Smooth muscle cell (in vitro differentiated cells): ENCODE data around the gene SIM1. TPM values are rescaled to one million over a fixed set of nuclear protein-coding genes. Genes with fewer than 3 reads are reported as not detected.

ENCODE experiments used
- DNase-seq: peaks from one replicate; lab custom pipeline; 2025; ENCODE audit not compliant: unreplicated experiment; lab: John Stamatoyannopoulos, UW
- H2AFZ ChIP-seq: fragments of 200-600 bp; sonication (generic); 2 replicates; pipeline ENCODE4 v1.6.0; 2016; ENCODE audit warnings: antibody characterized with exemption, low read depth, mild to moderate bottlenecking
- H3F3A ChIP-seq: fragments of 200-600 bp; sonication (generic); 2 replicates; pipeline ENCODE4 v1.6.0; 2017; ENCODE audit warnings: antibody characterized with exemption, low read depth
- H3K27ac ChIP-seq: fragments of 200-600 bp; sonication (generic); 2 replicates; pipeline ENCODE4 v1.5.1; 2016; ENCODE audit warnings: low read depth, mild to moderate bottlenecking
- H3K27me3 ChIP-seq: fragments of 200-600 bp; sonication (generic); 2 replicates; pipeline ENCODE4 v1.6.1; 2016; ENCODE audit warnings: low read depth, mild to moderate bottlenecking
- H3K36me3 ChIP-seq: fragments of 200-600 bp; sonication (generic); 2 replicates; pipeline ENCODE4 v1.5.1; 2016; ENCODE audit warnings: low read depth
- H3K4me1 ChIP-seq: fragments of 200-600 bp; sonication (generic); 2 replicates; pipeline ENCODE4 v1.5.1; 2016; ENCODE audit warnings: low read depth
- H3K4me2 ChIP-seq: fragments of 200-600 bp; sonication (generic); 2 replicates; pipeline ENCODE4 v1.6.0; 2016; ENCODE audit warnings: mild to moderate bottlenecking
- H3K4me3 ChIP-seq: fragments of 200-600 bp; sonication (generic); 2 replicates; pipeline ENCODE4 v1.5.1; 2016; ENCODE audit warnings: mild to moderate bottlenecking
- H3K79me2 ChIP-seq: fragments of 200-600 bp; sonication (generic); 2 replicates; pipeline ENCODE4 v1.6.0; 2016; ENCODE audit warnings: low read depth, mild to moderate bottlenecking
- H3K9ac ChIP-seq: fragments of 200-600 bp; sonication (generic); 2 replicates; pipeline ENCODE4 v1.6.0; 2016; ENCODE audit warnings: low read depth
- H3K9me3 ChIP-seq: fragments of 200-600 bp; sonication (generic); replicated peaks from 2 replicates; pipeline ENCODE4 v1.5.1; 2016; ENCODE audit warnings: low read depth
- H4K20me1 ChIP-seq: fragments of 200-600 bp; sonication (generic); 2 replicates; pipeline ENCODE4 v1.6.0; 2016; ENCODE audit warnings: low read depth
- WGBS: methylation state at CpG from one replicate; pipeline ENCODE4 v1.1.7; 2016; ENCODE audit warnings: low lambda C conversion rate; 5-methylcytosine and 5-hydroxymethylcytosine counted together
- polyA plus RNA-seq: library from polyadenylated mRNA; unstranded; fragments of >200 nt; fragmentation: Nextera tagmentation; extraction: Ambion mirVana; gene quantifications from 2 replicates; pipeline ENCODE4 v1.2.1, GENCODE V29; 2016
- total RNA-seq: library from RNA; depleted of rRNA; stranded (reverse); fragments of >200 nt; gene quantifications from 2 replicates; pipeline ENCODE4 v1.2.3, GENCODE V29; 2014
- TF ChIP-seq, protein P1 (sequence below): fragments of 200-600 bp; sonication (generic); IDR thresholded peaks from 2 replicates; pipeline ENCODE4 v1.5.1; 2017; ENCODE audit warnings: borderline replicate concordance, mild to moderate bottlenecking, antibody characterized with exemption; ENCODE audit not compliant: insufficient read depth, poor library complexity, severe bottlenecking

SIM1 gene
- total and polyA plus RNA-seq, 2 experiments from 2014 or later = not detected

DNA sequence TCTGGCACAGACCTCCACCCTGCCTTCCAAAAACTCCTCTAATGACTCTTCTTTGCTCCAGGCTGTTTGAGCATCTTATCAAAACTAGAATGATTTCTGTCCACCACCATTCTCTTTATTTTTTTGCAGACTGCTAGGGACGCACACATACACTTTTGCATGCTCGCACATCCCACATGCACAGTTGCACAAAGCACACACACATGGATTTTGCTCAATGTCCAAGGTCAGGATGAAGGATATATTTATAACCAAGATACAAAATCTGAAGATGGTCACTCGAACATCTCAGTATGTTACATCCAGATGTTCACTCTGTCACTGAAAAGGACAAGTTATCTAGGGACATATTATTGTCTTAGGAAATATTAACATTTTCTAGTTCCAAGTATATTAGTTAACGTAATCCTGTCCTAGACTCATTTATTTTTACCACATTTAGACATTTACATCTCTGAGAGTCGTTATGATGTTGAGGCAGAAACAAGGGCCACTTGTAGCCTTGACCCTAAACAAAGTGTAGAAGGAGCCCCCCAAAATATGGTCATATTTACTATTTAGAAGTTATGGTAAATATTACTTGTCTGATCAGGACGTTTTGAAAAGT lies 3.4 kb upstream of the SIM1 start:
- Histone ChIP-seq H3F3A (no peaks in the 10 kb centered on the region), H3K9me3 (no peaks in the 10 kb centered on the region), H3K9ac (no peak overlapping the region), H3K4me2 (no peak overlapping the region), H3K27ac (no peak overlapping the region), H3K27me3 (peaks cover 100% of the 10 kb centered on the region), H4K20me1 (no peaks in the 10 kb centered on the region), H3K79me2 (no peaks in the 10 kb centered on the region), H3K36me3 (no peaks in the 10 kb centered on the region), H2AFZ (no peak overlapping the region), H3K4me1 (peaks cover 22% of the 10 kb centered on the region), H3K4me3 (no peak overlapping the region)
- WGBS = 52% methylated on average over 6 of the region's 6 CpGs
- DNase-seq = no peak
- TF ChIP-seq, protein P1, sequence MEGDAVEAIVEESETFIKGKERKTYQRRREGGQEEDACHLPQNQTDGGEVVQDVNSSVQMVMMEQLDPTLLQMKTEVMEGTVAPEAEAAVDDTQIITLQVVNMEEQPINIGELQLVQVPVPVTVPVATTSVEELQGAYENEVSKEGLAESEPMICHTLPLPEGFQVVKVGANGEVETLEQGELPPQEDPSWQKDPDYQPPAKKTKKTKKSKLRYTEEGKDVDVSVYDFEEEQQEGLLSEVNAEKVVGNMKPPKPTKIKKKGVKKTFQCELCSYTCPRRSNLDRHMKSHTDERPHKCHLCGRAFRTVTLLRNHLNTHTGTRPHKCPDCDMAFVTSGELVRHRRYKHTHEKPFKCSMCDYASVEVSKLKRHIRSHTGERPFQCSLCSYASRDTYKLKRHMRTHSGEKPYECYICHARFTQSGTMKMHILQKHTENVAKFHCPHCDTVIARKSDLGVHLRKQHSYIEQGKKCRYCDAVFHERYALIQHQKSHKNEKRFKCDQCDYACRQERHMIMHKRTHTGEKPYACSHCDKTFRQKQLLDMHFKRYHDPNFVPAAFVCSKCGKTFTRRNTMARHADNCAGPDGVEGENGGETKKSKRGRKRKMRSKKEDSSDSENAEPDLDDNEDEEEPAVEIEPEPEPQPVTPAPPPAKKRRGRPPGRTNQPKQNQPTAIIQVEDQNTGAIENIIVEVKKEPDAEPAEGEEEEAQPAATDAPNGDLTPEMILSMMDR = no peak

DNA sequence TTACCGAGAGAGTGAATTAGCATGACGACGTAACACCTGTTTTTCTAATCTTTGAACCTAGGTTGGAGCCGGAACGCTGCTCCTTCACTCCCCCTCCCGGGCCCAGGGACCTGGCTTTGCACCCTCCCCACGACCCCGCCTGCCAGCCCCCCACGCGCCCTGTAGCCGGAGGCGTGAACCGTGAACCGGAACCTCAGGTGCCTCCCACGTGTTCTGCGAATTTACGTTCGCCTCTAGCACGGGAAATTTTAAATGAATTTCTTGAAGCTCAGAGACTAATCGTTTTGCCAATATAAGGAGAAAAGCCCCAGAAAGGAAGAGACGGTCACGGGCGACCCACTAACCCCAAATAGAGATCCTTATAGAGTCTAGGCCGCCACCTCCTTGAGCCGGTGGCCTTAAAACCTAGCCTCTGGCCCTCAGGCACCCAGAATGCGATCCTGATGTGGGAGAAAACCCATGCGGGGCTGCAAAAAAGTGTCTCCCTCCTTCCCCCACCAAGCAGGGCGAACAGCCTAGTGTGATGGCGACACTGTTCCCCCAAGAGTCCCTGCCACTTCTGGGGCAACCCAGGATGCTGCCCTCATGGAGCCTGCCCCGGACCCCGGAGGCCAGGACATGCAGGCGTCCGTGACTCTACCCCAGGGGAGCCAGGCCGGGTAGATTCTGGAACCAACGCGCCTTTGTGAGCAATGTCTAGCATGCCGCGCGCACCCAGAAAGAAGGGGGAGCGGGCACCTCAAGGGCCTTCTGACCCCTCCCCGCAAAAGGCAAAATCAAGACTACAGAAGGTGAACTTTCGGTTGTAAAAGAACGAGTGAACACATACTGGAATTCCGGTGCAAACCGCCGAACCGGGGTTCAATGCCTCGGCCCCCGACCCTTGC lies 2.7 kb upstream of the SIM1 start:
- Histone ChIP-seq H3K27me3 (peaks cover 100% of the 10 kb centered on the region), H3K36me3 (no peaks in the 10 kb centered on the region), H4K20me1 (no peaks in the 10 kb centered on the region), H3K9me3 (no peaks in the 10 kb centered on the region), H3K4me2 (no peak overlapping the region), H3K79me2 (no peaks in the 10 kb centered on the region), H3F3A (no peaks in the 10 kb centered on the region), H2AFZ (no peak overlapping the region), H3K9ac (no peak overlapping the region), H3K4me3 (no peak overlapping the region), H3K4me1 (peaks cover 22% of the 10 kb centered on the region), H3K27ac (no peak overlapping the region)
- TF ChIP-seq, protein P1 = no peak
- WGBS = 8% methylated on average over 49 of the region's 49 CpGs
- DNase-seq = no peak

DNA sequence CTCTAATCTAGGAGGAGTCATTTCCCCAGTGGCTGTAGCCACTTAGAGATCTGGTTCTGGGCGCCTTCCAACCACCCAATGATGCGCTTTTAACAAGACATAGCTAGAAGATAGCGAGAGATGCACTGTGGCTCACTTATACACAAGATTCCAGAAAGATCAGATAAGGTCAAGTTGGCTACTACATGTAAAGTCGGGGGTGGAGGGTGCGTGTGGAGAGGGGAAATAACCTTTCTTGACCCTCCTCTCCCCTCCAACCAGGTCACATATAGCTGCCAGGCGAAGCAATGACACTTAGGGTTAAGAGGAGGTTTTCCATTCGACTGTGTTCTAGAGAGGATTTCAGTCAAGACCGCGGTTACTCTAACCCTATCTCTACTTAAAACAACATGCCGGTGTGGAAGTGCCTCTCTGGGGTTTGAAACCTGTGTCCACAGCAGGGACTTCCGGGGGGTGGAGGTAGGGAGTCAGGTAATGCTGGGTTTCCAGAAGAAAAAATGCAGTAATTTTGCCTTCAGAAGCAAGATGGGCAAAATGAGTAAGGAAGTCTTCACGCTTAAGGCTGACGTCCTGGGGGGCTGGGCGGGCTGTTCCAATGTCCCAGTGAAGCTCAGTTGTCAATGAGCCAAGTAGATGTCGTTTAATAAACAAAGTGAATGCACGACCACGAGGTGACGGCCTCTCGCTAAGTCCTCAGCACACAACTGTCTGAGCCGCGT lies 1.8 kb upstream of the SIM1 start:
- Histone ChIP-seq H3K27ac (no peak overlapping the region), H3K4me1 (peaks cover 22% of the 10 kb centered on the region), H3K27me3 (peaks cover 100% of the 10 kb centered on the region), H4K20me1 (no peaks in the 10 kb centered on the region), H3K9ac (no peak overlapping the region), H3K9me3 (no peaks in the 10 kb centered on the region), H3K4me3 (no peak overlapping the region), H3K4me2 (no peak overlapping the region), H2AFZ (no peak overlapping the region), H3K79me2 (no peaks in the 10 kb centered on the region), H3F3A (no peaks in the 10 kb centered on the region), H3K36me3 (no peaks in the 10 kb centered on the region)
- DNase-seq = no peak
- 3% methylated on average over 21 of the region's 21 CpGs for WGBS
- TF ChIP-seq, protein P1 = no peak
